NCI-H345 (cell line): Measurements from ENCODE around the gene SESN1.

Experiments used
- DNase-seq: peaks from one replicate; lab custom pipeline; 2025; lab: John Stamatoyannopoulos, UW

Gene SESN1

DNA sequence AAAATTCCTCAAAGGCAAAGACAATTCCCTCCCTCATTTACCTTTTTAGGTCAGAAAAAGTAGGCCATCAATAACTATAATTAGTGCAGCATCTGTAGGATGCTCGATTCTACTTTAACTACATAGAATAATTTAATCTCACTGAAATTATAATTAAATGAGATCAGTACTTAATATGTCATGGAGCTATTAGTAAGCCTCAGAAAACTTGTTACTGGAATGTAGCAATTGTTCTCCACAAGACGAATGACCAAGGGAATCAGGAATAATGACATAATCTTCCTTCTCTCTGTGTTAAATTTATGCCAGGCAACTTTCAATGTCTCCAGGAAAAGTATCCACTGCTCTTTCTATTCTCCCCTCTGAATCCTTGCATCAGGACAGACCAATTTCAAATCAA is 34.1 kb downstream of the SESN1 start:
- no peak for DNase-seq

DNA sequence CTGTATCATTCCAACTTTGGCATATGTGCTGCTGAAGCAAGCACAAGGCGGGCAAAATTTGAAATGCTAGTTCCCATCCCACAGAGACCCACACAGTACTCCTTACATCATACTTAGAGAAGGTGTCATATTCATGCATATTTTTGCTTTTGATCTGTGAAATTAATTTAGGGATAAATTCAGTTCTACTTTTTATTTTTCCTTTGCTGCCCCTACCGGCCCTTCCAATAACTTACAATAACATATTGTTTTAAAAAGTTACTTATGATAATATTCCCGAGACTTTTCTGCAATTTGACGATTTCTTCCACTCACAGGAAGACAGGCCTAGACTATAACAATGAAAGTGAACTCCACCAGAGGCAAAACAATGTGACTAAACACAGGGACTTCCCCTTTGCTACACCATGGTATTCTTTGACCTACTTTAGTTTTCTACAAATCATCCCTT is 35.0 kb downstream of the SESN1 start:
- no peak for DNase-seq

DNA sequence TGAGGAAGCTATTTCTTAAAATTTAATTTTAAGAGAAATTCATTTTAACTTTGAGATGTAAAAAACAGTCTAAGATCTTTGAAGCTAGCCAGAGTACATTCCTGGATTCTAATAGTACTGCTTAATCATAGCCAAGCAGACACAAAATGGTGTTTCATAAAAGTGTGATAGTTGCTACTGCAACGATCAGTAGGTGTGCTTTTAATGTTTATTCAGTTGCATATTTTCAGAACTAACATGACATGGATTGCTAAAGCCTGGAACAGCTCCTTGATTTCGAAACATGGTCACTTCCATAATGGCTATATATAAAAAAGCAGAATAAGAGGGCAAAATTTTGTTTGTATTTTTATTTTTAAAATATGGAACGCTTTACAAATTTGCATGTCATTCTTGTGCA is 35.5 kb downstream of the SESN1 start:
- no peak for DNase-seq

DNA sequence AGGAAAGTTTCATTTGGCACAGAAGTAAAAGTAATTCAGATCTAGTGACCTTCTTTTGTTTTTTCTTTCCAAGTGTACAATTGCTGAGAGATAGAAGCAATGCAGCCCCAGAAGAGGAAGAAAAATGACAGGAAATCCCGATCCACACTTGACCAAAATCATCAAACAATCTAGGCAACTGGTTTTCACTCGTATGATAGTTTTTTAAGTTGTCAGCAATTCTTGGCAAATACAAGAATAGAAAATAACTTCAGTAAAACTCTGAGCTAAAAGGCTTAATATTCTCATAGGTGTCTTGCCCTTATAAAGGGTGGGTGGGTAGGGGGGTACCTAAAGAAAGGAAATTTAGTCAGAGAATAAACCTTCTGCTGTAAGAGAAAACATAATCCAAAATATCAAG is 36.0 kb downstream of the SESN1 start:
- no peak for DNase-seq

DNA sequence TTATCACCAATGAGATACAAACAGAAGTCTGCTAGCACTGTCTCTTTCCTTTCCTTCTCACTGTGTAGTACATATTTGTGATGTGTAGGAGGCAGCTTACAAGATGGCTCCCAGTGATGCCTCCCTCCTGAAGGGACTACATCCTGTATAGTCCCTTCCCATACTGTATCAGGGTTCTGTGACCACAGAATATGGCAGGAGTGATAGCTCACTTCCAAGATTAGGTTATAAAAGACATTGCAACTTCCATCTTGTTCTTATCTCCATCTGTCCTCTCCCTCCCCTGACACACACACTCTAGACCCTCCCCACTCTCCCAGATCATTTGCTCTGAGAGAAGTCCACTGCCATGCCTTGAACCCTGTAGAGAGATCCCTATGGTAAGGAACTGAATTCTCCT is 38.0 kb downstream of the SESN1 start:
- DNase-seq, result no peak

DNA sequence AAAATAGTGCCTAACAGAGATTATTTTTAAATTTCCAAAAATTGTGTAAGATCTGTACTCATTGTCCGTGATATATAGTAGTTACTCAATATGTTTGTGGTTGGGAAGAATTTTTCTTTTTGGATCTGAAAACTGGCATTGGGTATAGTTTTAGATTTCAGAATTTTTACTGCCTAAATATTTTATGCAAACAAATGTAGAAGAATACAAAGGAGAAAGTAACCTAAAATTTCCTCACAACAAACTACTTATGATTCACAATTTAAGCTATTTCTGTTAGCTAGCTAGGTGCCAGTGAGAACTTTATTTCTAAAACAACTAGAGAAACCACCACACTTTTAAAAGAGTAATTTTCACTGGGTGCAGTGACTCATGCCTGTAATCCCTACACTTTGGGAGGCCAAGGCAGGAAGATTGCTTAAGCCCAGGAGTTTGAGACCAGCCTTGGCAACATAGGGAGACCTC is 38.8 kb downstream of the SESN1 start:
- no peak for DNase-seq

DNA sequence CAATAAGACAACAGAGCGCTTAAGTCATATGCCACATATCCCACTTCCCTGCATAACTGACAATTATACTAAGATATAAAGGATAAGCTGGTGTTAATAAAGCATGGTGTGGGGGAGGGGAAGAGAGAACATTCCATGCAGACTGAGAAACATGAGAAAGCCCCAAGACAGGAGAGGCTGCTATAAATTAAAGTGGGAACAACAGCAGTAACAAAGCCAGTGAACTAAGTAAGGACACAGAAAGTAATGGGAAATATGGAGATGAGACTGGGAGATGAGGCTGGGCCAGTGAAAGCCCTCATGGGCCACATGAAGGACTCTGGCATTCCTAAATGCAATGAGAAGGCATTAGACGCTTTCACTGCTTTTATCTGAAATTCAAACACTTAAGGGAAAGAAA is 41.3 kb downstream of the SESN1 start:
- no peak for DNase-seq

DNA sequence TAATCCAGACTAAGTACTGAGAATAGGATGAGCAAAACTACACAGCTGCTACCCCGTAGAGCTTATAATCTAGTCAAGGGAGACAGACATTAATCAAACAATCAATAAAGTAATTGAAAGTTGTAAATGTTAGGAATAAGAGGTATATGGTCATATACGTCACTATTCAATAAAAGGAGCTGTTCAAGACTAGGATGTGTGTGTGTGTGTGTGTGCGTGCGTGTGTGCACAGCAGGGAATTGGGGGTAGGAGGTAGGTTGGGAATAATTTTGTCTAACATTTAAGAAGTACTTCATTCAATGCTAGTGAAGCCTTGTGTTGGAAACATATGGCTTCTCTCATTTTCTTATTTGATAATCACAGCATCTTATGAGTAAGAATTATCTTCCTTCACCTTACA is 41.8 kb downstream of the SESN1 start:
- DNase-seq, result no peak

DNA sequence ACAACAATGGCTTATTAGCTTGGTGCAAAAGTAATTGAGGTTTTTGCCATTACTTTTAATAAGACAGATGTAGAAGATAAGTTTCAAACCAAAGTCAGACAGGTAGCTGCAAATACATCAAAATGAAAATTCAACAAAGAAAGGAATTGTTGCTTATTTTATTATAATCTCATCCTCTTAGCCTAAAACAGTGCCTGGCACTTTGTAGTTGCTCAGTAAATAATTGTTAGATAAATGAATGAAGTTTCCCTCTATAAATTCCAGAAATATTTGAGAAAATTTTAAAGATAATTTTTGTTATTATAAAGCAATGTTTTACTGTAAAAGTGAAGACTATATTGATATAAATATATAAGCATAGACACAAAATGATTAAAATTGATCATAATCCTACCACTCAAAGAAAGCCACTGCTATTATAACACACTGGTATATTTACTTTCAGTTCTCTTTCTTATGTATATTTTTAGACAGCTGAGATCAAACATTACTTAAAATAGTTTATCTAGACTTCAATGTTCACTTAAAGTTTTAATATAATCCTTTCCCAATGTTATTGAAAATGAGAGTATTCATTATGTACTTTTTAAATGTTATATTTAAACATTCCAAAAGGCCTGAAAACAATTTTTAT is 42.5 kb downstream of the SESN1 start:
- no peak for DNase-seq

DNA sequence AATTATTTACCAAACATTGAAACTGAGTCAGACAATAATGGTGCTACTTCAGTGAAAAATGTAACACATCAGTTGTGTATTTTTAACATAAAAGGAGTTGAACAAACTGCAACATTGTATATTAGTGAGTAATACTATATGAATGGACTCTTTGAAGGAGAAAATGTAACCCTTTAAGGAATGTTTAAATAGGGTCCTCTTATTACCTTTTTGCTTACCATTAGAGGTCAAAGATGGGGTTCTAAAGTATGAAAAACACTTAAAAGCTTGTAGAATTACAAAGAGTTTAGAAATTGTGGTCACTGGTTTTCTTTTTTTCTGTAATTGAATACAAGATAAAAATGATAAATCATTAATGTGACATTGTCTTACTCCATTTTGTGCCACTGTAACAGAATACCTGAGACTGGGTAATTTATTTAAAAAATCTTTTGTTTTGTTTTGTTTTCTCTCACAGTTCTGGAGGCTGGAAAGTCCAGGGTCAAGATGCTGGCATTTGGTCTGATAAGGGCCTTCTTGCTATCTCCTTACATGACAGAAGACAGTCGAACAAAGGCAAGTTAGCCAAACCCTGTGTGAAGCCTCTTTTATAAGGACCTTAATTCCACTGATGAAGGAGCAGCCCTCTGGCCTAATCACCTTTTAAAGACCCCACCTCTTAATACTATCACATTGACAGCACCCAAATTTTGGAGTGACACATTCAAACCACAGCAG is 43.2 kb downstream of the SESN1 start:
- DNase-seq, result no peak

DNA sequence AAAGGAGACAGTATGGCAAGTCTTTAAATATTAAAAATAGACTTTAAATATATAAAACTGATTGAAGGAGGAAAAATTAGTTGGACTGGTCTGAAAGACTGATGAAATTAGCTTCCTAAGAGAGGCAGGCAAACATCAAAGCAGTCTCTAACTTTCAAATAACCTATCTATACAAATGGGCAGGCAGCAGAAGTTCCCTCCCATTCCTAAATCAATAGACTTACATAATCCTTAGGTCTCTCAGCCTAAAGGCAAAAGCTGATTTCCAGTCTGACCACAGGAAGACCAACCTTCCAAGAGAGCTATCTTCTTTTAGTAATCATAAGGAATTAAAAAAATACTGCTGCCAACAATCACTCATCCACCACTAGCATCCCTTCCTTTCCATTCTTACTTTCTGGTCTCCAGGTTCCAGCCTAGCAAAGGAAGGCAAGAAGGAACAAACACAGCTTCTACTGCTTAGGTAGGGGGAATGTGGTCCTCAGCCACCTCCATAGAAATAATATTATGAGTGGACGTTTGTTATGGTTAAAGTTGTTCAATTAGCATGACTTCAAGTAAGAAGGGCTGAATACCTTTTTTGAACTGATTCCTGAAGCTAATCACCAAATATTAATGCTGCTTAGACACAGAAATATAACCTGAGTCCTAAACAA is 44.1 kb downstream of the SESN1 start:
- no peak for DNase-seq

DNA sequence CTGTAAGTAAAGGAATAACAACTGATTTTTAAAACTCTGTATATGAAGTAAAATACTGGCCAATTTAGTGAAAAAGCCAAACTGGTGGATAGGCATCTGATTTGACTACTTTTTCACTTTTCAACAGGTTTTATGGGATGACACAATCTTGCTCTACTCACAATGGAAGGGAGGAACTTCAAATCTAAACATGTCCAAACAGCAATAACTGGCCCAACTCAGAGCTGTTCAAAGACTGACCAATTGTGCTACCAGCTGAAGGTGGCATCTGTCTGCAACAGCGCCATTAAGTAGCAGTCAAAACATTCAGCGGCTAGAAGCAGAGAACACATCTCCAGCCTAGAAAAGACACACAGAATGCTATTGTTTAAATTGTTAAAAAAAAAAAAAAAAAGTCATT is 44.6 kb downstream of the SESN1 start:
- no peak for DNase-seq

DNA sequence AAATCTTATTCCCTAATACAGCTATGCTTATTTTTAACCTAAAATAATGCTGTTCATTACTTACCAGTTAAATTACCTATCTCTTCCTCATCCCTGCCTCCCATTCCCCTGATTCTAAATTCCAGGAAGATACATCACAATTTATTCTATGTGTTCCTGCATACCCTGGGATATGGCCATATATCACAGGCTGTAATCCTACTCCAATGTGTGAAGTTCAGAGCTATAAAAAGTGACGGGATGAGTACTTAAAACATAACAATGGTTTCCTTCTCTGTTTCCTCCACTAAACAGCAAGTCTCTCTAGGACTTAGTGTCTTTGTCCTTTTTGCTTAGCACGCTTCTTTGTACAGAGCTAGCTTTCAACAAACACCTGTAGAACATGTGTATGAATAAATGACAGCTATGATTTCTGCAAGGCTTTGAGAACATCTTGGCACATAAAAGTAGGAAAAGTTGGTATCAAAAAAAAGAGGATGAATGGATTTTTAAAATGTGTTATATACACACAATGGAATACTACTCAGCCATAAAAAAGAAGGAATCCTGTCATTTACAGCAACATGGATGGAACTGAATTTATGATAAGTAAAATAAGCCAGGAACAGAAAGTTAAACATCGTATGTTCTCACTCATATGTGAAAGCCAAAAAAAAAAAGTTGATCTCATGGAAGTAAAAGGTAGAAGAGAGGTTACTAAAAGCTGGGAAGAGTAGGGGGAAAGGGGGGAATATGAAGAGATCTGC is 45.8 kb downstream of the SESN1 start:
- DNase-seq, result no peak

DNA sequence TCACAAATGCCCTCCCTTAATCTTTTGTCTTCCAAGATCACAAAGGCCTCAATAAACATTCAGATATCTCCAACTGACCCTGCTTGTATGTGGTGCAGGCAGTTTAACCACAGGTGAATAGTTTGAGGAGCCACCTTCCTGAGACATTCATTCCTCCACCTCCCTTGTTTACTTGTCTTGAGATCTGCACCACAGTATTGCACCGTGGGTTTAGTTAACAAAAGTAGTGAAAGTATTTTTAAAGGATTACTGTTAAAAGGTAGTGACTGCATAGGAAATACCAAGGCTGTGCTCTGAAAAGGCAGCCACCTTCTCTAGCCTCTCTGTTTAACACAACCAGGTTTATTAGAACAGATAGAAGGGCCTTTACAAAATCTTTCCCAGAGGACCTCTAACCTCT is 46.5 kb downstream of the SESN1 start:
- DNase-seq, result no peak

DNA sequence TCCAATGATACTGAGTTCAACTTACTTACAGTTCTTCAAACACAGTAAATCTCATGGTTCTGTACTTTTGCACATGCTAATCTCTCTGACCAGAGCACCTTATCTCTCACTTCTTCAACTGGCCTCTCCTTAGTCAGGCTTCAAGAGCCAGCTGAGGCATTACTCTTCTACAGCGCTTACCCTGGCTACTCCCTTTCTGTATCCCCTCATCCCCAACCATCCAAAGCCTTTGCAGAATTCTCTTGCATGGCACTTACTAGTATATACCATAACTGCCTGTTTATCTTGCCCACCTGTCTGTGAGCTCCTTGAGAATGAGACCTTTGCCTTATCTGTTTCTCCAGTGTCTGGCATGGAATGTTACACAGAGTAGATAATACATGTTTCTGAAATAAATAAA is 49.2 kb downstream of the SESN1 start:
- no peak for DNase-seq

DNA sequence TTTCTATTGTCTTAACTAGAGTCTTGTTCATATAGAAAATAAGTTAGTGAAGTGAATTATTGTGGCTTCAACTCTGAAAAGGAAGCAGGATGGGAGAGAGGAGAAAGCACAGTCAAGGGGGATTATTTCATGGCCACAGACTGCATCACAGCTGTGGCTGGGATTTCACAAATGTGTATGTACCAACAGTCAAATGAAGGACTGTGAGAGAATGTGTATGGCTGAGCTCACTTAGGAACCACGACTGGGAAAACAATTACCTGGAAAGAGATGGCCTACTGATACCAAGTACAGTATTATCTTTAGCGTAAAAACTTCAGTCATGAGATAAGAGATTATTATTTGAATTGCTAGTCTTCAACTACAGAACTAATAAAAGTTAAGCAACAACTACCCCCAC is 54.9 kb downstream of the SESN1 start:
- no peak for DNase-seq

DNA sequence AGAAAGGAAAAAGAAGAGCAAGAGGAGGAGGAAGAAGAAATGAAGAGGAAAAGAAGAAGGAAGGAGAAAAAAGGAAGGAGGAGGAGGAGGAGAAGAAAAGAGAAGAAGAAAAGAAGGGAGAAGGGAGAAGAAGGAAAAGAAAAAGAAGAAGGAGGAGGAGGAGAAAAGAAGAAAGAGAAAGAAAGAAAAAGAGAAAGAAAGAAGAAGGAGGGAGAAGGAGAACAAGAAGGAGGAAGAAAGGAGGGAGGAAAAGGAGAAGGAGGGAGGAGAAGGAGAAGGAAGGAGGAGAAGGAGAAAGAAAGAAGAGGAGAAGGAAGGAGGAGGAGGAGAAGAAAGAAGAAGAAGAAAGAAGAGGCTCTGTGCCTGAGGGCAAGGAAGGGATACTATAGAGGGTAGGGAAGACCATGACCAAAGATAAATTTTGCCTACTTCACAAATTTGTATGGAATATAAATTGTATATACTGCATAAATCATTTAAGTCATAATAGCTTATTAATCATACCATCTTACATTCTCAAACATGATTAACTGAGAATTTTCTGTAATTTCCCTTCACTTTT is 55.7 kb downstream of the SESN1 start:
- DNase-seq, result no peak

DNA sequence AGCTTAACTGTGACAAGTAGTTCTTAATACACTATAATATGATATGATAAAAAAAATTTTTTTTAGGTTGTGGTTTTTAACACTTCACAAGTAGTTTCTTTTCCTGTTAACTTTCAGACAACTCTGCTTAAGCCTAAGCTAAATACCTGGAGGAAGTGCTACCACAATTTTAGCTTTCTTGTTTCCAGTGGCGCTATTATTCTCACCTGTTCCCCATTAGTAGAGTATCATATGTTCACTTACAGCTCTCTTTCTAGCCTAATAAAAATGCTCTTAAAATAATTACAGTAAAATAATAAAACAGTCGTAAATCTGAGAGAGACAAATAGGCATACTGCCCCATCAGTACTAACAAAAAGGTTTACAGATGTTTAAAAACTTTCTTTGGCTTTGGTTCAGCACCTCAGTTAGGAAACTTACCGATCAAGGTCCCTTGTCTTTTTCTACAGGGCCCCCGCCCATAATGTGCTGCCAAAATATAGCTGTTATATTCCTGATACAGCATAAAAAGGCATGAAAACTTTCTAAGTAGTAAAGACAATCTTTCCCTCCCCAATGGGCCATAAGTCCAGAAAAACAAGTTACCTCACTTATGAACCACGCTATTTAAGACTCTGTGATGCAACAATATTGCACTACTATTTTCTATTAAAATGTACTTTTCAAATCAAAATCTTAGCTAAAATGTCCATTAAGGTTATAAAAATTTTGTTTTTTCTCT is 57.9 kb downstream of the SESN1 start:
- DNase-seq, result no peak

DNA sequence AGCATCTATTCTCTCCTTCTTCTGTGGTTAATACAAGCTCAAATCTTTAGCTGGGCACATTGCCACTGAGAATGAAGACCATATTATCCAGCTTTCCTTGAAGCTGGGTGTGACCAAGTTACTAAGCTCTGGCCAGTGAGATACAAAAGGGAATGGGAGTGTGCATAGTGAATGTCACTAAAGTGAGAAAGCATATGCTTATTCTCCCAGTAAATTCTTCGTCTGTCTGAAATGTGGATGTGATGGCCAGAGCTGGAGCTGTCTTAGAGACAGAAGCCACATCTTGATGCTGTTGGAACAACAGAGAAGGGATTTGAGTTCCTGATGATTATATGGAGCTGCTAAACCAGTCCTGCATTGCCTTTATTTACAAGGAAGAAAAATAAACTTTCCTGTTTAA is 60.1 kb downstream of the SESN1 start:
- DNase-seq, result no peak

DNA sequence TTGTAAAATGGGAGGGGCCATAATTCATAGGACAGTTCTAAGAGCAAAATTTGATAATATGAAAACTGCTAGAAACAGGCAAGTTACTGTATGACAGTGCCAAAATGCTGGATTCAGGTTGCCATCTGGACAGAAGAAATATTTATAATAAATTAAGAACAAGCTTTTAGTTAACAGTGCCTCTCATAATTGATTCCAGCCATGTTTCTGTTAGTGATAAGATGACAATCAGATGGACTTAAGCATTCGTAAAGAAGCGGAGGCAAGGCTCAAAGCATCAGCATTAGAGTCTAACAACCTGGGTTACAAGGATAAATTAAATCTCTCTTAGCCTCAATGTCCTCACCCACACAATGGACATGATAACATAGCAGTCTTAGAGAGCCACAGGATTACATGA is 61.0 kb downstream of the SESN1 start:
- no peak for DNase-seq

DNA sequence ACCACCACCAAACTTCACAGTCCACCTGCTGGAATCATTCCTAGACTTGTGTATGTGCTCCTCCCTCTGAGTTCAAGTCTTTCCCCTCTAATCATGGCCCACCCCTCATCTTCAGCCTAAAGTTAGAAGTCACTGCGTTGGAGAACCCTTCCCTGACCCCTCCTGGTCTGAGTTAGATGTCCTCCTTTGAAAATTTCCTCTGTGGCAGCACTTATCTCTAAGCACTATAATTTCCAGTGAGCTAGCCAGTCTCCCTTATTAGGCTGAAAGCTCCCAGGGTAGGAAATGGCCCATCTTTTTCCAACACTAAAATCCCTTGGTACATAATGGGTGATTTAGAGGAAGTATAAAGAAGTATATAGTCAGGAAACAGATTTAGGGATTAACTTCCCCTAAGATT is 63.2 kb downstream of the SESN1 start:
- no peak for DNase-seq

DNA sequence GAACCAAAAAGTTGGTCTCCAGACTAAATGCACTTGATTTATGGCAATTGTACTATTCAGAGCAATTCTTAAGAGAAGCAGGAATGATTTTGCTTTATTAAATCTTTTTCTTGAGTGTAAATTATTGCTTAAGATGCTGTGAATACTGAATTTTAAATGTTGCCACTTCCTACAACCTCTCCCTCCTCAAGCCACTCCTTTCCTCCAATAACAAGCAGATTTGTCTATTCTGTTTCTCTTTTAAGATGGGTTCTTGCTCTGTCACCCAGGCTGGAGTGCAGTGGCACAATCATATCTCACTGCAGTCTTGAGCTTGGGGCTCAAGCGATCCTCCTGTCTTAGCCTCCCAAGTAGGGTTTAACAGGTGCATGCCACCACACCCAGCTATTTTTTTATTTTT is 65.3 kb downstream of the SESN1 start:
- no peak for DNase-seq
